Myometrial cell (primary cell): ENCODE results near the gene SVOPL. TPM values are rescaled to one million over a fixed set of nuclear protein-coding genes. Genes with fewer than 3 reads are reported as not detected.

Experiments
- total RNA-seq: library from RNA; depleted of rRNA; stranded (reverse); fragments of >200 nt; gene quantifications from 2 replicates; pipeline ENCODE4 v1.2.3, GENCODE V29; 2015

Gene SVOPL, protein sequence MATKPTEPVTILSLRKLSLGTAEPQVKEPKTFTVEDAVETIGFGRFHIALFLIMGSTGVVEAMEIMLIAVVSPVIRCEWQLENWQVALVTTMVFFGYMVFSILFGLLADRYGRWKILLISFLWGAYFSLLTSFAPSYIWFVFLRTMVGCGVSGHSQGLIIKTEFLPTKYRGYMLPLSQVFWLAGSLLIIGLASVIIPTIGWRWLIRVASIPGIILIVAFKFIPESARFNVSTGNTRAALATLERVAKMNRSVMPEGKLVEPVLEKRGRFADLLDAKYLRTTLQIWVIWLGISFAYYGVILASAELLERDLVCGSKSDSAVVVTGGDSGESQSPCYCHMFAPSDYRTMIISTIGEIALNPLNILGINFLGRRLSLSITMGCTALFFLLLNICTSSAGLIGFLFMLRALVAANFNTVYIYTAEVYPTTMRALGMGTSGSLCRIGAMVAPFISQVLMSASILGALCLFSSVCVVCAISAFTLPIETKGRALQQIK
- total RNA-seq = not detected in 2 replicates

DNA sequence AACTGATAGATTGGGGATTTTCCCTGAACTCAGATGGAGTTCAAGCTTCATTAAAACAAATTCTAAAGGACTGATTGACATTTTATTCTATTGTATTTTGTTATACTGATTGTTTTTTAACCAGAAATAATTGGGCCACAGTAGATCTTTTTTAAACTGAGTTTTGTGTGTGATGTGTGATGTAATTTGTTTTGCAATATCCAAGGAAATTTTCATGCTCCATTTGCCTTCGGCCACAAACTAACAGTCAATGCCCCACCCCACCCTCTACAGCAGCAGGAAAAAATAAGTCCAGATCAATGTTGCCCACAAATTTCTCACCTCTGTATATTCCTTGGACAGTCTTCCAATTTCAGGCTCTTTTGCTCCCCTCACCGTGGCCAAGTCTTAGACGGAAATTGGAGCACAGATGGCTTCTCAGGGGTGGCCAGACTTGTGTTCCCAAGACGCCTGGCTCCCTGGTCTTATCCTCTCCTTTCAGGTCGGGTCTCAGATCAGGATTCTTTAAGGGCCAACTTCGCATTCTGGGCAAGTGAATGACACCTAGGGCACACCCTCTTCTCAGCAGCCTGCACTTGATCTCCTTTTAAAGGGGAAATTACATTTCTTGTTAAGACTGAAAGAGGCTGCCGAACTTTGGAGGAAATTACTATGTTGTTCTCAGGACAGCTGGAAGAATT is at the start of gene SVOPL:
Gene SVOPL, minus strand, starts transcription at position 506 of the 680 bp plus-strand sequence. CDS start 22,317 bp downstream, outside the sequence.

Other genes with a start within 250 kb of the SVOPL start
- gene TRIM24, start 241.1 kb downstream of the SVOPL start, total RNA-seq = 7.8 and 8.2 TPM in 2 replicates
- gene TMEM213, start 96.6 kb upstream of the SVOPL start, total RNA-seq = not detected in 2 replicates
- gene ATP6V0A4, start 96.8 kb upstream of the SVOPL start, total RNA-seq = not detected in 2 replicates